Type B pancreatic cell (in vitro differentiated cells): ENCODE results near the gene NR5A2. TPM values are rescaled to one million over a fixed set of nuclear protein-coding genes. Genes with fewer than 3 reads are reported as not detected.
A peak's percentile ranks its signal among the peaks of the same experiment; 100 is the strongest.

ENCODE experiments used
- DNase-seq: peaks from one replicate; pipeline ENCODE4 v3.0.0; 2021; ENCODE audit warnings: mixed read lengths; ENCODE audit not compliant: unreplicated experiment; ENCODE audit errors: extremely low spot score
- H3K27ac Mint-ChIP-seq: 2 replicates; pipeline ENCODE4 v1.8.0; 2021; ENCODE audit warnings: mild to moderate bottlenecking, mixed read lengths
- H3K27me3 Mint-ChIP-seq: 2 replicates; pipeline ENCODE4 v1.8.0; 2021; ENCODE audit warnings: mixed read lengths
- H3K36me3 Mint-ChIP-seq: 2 replicates; pipeline ENCODE4 v1.8.0; 2021; ENCODE audit warnings: mixed read lengths
- H3K4me1 Mint-ChIP-seq: one replicate; pipeline ENCODE4 v1.8.0; 2021; ENCODE audit warnings: mixed read lengths; ENCODE audit not compliant: unreplicated experiment
- H3K4me3 Mint-ChIP-seq: 2 replicates; pipeline ENCODE4 v1.8.0; 2021; ENCODE audit warnings: mild to moderate bottlenecking, mixed read lengths
- H3K9me3 Mint-ChIP-seq: 2 replicates; pipeline ENCODE4 v1.8.0; 2021; ENCODE audit warnings: mixed read lengths
- CTCF ChIP-seq: fragments of 200-600 bp; sonication (generic); conservative IDR thresholded peaks from 2 replicates; pipeline ENCODE4 v1.5.0; 2021; ENCODE audit warnings: antibody characterized with exemption, mild to moderate bottlenecking
- total RNA-seq: library from RNA; stranded (reverse); gene quantifications from 2 replicates; pipeline ENCODE4 v1.2.1, GENCODE V29; 2021; ENCODE audit warnings: low replicate concordance

NR5A2 gene
- total RNA-seq, 1 donor from 2014 or later = 3.5 TPM

DNA sequence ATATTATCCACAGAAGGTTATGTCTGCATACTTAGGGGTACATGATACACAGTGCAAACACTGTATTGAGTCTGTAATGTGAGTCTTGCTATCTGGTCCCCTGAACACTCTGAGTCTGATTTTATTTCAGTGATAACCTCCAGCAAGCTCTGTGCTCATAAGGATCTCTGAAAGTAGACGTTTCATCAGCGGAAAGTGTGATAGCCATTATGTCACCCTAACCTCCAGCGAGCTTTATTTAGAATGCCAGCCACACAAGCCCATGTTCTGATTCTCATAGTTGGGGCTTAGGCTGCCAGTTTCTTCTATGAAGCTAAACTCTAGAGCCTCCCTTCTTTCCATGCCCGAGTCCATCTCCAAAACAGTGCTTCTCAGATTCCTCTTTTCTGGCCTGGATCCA is 3.3 kb downstream of the NR5A2 start:
- Mint-ChIP-seq H3K4me3 (peak overlapping the region; percentile 86), H3K9me3 (no peaks in the 10 kb centered on the region), H3K36me3 (no peaks in the 10 kb centered on the region), H3K27me3 (peaks cover 44% of the 10 kb centered on the region), H3K27ac (no peak overlapping the region), H3K4me1 (no peaks in the 10 kb centered on the region)
- TF ChIP-seq CTCF = no peak
- DNase-seq = no peak

GRCh38 chr1:200033511-200034261 is 6.2 kb downstream of the NR5A2 start:
- no peak for TF ChIP-seq CTCF
- H3K27ac Mint-ChIP-seq = no peak overlapping the region
- no peak overlapping the region for H3K4me3 Mint-ChIP-seq
- no peaks in the 10 kb centered on the region for H3K36me3 Mint-ChIP-seq
- no peak for DNase-seq
- H3K27me3 Mint-ChIP-seq = peaks cover 25% of the 10 kb centered on the region
- H3K4me1 Mint-ChIP-seq = peaks cover 14% of the 10 kb centered on the region
- H3K9me3 Mint-ChIP-seq = no peaks in the 10 kb centered on the region

DNA sequence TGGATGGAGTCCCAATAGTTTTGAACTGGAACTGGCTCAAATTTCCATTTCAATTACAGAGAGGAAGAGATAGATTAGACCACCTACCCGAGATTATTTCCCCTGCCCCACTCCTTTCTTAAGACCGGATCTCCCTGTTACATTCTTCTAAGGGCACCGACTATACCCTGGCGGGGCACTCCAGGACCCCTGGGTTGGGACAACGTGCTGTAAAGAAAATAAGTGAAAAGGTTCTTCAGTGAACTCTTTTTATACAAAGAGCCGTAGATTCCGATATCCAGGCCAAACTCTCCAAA is 6.7 kb downstream of the NR5A2 start:
- peaks cover 14% of the 10 kb centered on the region for H3K4me1 Mint-ChIP-seq
- H3K4me3 Mint-ChIP-seq = no peak overlapping the region
- no peaks in the 10 kb centered on the region for H3K36me3 Mint-ChIP-seq
- no peaks in the 10 kb centered on the region for H3K9me3 Mint-ChIP-seq
- H3K27ac Mint-ChIP-seq = no peak overlapping the region
- peaks cover 21% of the 10 kb centered on the region for H3K27me3 Mint-ChIP-seq
- no peak for TF ChIP-seq CTCF
- no peak for DNase-seq

DNA sequence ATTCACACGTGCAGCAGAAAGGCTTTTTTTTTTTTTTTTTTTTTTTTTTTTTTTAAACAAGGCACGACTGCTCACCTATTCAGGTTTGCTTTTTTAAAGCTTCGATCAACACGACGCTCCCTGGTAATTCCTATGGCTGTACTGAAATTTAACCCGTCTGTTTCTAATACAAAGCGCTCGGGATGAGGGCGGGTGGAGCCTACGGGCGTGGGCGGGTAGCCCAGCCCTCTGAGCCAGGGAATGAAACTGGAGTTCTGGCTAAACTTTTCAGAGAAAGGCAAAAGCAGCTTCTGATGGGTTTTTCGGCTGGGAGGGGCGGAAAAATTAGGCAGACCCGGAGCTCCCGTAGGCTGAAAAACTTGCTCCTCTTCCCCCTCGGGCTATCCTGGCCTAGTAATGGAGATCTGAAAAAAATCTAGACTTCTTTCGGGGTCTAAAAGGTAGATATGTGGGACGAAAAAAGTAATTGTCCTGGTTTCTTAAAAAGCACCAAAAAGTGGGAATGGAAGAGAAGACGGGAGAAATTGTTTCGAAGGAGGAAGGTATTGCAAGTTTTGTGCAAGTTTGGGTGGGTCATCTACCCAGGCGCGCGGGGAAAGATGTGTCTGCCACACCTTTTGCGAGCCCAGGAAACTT is 7.4 kb downstream of the NR5A2 start:
- TF ChIP-seq CTCF = no peak
- Mint-ChIP-seq H3K9me3 (no peaks in the 10 kb centered on the region), H3K4me1 (peaks cover 15% of the 10 kb centered on the region), H3K36me3 (no peaks in the 10 kb centered on the region), H3K27ac (no peak overlapping the region), H3K4me3 (no peak overlapping the region), H3K27me3 (peaks cover 20% of the 10 kb centered on the region)
- DNase-seq = no peak

GRCh38 chr1:200035397-200035955 is 8.0 kb downstream of the NR5A2 start:
- TF ChIP-seq CTCF = no peak
- H3K36me3 Mint-ChIP-seq = no peaks in the 10 kb centered on the region
- H3K9me3 Mint-ChIP-seq = no peaks in the 10 kb centered on the region
- no peak overlapping the region for H3K27ac Mint-ChIP-seq
- peaks cover 21% of the 10 kb centered on the region for H3K4me1 Mint-ChIP-seq
- H3K27me3 Mint-ChIP-seq = peaks cover 20% of the 10 kb centered on the region
- no peak overlapping the region for H3K4me3 Mint-ChIP-seq
- DNase-seq = no peak
